Activated T-cell treated with anti-CD3 and anti-CD28 coated beads, Interleukin-2, amount 50 U/mL, for 24 hours (primary cell): ENCODE results near the gene ZC2HC1C.
"Not testable (repeated sequence)": the region's sequence is repeated elsewhere in the genome, so short reads cannot be mapped to it uniquely, and the experiment has no call there.

Experiments
- DNase-seq: peaks from one replicate; pipeline ENCODE4 v3.0.0-alpha.2; 2020
- H3K27ac Mint-ChIP-seq: 2 replicates; pipeline ENCODE4 v1.8.0; 2020; ENCODE audit warnings: mild to moderate bottlenecking, mixed read lengths
- H3K27me3 Mint-ChIP-seq: 2 replicates; pipeline ENCODE4 v1.8.0; 2020; ENCODE audit warnings: mixed read lengths
- H3K36me3 Mint-ChIP-seq: 2 replicates; pipeline ENCODE4 v1.8.0; 2020; ENCODE audit warnings: low read depth, mixed read lengths
- H3K4me1 Mint-ChIP-seq: 2 replicates; pipeline ENCODE4 v1.8.0; 2020; ENCODE audit warnings: low read depth, mixed read lengths
- H3K4me3 Mint-ChIP-seq: 2 replicates; pipeline ENCODE4 v1.8.0; 2020; ENCODE audit warnings: mild to moderate bottlenecking, moderate library complexity, mixed read lengths
- H3K9me3 Mint-ChIP-seq: 2 replicates; pipeline ENCODE4 v1.8.0; 2020; ENCODE audit warnings: mixed read lengths

ZC2HC1C gene

GRCh38 chr14:75126679-75127473 lies 57.4 kb downstream of the ZC2HC1C start, which contains the start of gene NEK9:
Gene NEK9, minus strand, starts transcription at chr14:75127048. Its CDS starts 127 bp downstream, at chr14:75126921.
- Mint-ChIP-seq H3K27ac (peak within 1 kb of the TSS; percentile 99), H3K27me3 (no peaks in the 10 kb centered on the region), H3K4me3 (peak within 1 kb of the TSS; percentile 99), H3K36me3 (peaks cover 47% of the 10 kb centered on the region), H3K9me3 (no peaks in the 10 kb centered on the region), H3K4me1 (peaks cover 46% of the 10 kb centered on the region)
- DNase-seq: peak; percentile 93

DNA sequence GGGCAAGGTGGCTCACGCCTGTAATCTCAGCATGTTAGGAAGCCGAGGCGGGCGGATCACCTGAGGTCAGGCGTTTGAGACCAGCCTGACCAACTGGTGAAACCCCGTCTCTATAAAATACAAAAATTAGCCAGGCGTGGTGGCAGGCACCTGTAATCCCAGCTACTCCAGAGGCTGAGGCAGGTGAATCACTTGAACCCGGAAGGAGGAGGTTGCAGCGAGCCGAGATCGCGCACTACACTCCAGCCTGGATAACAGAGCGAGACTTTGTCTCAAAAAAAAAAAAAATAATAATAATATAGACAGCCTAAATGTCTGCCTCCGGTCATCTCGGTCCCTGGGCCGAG lies 58.0 kb downstream of the ZC2HC1C start:
- not testable (repeated sequence) for H3K9me3 Mint-ChIP-seq, DNase-seq, H3K27me3 Mint-ChIP-seq
- Mint-ChIP-seq H3K36me3 (peaks cover 46% of the 10 kb centered on the region), H3K27ac (peak overlapping the region; percentile 99), H3K4me3 (peak overlapping the region; percentile 99), H3K4me1 (peaks cover 44% of the 10 kb centered on the region)

DNA sequence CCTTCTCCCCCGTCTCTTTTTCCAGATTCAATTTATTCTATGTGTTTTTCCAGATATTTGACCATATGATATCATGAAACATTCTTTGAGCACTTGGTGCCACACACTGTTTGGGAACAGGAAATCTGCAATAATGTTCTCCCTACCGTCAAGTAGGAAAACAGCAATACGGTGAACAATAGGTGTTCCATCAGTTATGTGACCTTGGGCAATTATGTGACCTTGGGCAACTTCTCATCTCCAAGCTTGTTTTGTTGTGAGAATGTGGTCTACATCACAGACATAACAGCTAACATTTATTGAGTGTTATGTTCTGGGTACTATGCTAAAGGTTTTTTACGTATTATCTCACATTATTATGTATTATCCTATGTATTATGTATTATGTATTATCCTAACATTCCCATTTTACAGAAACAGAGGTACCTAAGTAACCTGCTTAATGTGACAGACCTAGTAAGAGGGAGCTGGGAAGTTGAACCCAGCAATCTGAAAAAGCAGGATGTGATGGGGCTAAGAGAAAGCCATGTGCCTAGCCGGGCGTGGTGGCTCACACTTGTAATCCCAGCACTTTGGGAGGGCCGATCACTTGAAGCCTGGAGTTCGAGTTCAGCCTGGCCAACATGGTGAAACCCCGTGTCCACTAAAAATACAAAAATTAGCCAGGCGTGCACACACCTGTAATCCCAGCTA lies 58.6 kb downstream of the ZC2HC1C start:
- H3K27ac Mint-ChIP-seq: peak overlapping the region; percentile 99
- DNase-seq: no peak
- peak overlapping the region; percentile 99 for H3K4me3 Mint-ChIP-seq
- H3K9me3 Mint-ChIP-seq: no peaks in the 10 kb centered on the region
- peaks cover 47% of the 10 kb centered on the region for H3K4me1 Mint-ChIP-seq
- no peaks in the 10 kb centered on the region for H3K27me3 Mint-ChIP-seq
- H3K36me3 Mint-ChIP-seq: peaks cover 52% of the 10 kb centered on the region

DNA sequence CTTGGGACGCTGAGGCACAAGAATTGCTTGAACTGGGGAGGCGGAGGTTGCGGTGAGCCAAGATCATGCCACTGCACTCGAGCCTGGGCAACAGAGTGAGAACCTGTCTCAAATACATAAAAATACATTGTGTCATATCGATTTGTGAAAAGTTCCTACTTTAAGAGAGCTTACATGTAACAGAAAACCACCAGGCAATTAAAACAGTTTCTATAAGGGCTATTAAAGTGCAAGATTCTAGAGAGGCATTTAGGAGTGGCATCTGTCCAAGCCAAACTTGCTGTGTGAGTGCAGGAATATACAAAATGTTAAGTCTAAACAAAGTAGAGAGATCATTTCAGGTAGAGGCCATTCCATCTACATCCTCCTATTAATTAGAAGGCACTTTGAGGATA lies 59.2 kb downstream of the ZC2HC1C start:
- H3K27ac Mint-ChIP-seq: no peak overlapping the region
- peak overlapping the region; percentile 99 for H3K4me3 Mint-ChIP-seq
- no peaks in the 10 kb centered on the region for H3K9me3 Mint-ChIP-seq
- peaks cover 57% of the 10 kb centered on the region for H3K36me3 Mint-ChIP-seq
- H3K4me1 Mint-ChIP-seq: peaks cover 45% of the 10 kb centered on the region
- DNase-seq: no peak
- no peaks in the 10 kb centered on the region for H3K27me3 Mint-ChIP-seq
